ENCODE data around the gene TNPO2.
A peak's percentile ranks its signal among the peaks of the same experiment; 100 is the strongest.

TNPO2 gene

GRCh38 chr19:12675399-12675798, 48.3 kb downstream of the TNPO2 start:
- DNase-seq = no peak

GRCh38 chr19:12672744-12673143, 51.0 kb downstream of the TNPO2 start:
- DNase-seq = no peak

- DNase-seq = peak; percentile 17
Observed at GRCh38 chr19:12670159-12670928, 53.4 kb downstream of the TNPO2 start.

- peak; percentile 90 for DNase-seq
Observed at GRCh38 chr19:12669270-12670158, 54.2 kb downstream of the TNPO2 start.

- DNase-seq = peak; percentile 79
Observed at GRCh38 chr19:12668932-12669269, 54.8 kb downstream of the TNPO2 start.

- no peak for DNase-seq
Observed at GRCh38 chr19:12668346-12668745, 55.4 kb downstream of the TNPO2 start.

- no peak for DNase-seq
Observed at GRCh38 chr19:12667731-12668302, 55.9 kb downstream of the TNPO2 start.

GRCh38 chr19:12666265-12667048, 57.3 kb downstream of the TNPO2 start, which contains the start of the genes MAN2B1 and WDR83:
Gene MAN2B1 (minus strand): TSS chr19:12666742. CDS start chr19:12666701, 41 bp downstream.
Gene WDR83 (plus strand): TSS chr19:12666807. CDS start chr19:12669791, 2,984 bp downstream.
- DNase-seq = peak; percentile 87

- no peak for DNase-seq
Observed at GRCh38 chr19:12665671-12666264, 58.0 kb downstream of the TNPO2 start.

GRCh38 chr19:12665281-12665573, 58.5 kb downstream of the TNPO2 start:
- peak; percentile 66 for DNase-seq

- no peak for DNase-seq
Observed at GRCh38 chr19:12664406-12665280, 59.1 kb downstream of the TNPO2 start.

GRCh38 chr19:12660980-12661379, 62.8 kb downstream of the TNPO2 start:
- no peak for DNase-seq

GRCh38 chr19:12657966-12658365, 65.8 kb downstream of the TNPO2 start:
- DNase-seq = no peak

- peak; percentile 20 for DNase-seq
Observed at GRCh38 chr19:12656899-12657571, 66.7 kb downstream of the TNPO2 start.

GRCh38 chr19:12655546-12655945, 68.2 kb downstream of the TNPO2 start:
- DNase-seq = no peak

GRCh38 chr19:12652219-12652618, 71.5 kb downstream of the TNPO2 start:
- no peak for DNase-seq

GRCh38 chr19:12649941-12650340, 73.8 kb downstream of the TNPO2 start:
- DNase-seq = no peak
